HepG2 (cell line): ENCODE data around the gene HEY2. TPM values are rescaled to one million over a fixed set of nuclear protein-coding genes. Genes with fewer than 3 reads are reported as not detected.

Experiments
- ATAC-seq: fragments of 200-7000 bp; cut with Tn5 transposase; 3 replicates; pipeline ENCODE4 v1.9.1; 2020; ENCODE audit warnings: mild to moderate bottlenecking, moderate library complexity
- BruUV-seq: library from RNA; stranded (reverse); fragments of 400-500 nt; replicated peaks from 2 replicates; lab custom pipeline; 2021; lab: Mats Ljungman, UMichigan
- CTCF ChIA-PET: fragments of 300-600 bp; formaldehyde crosslinking; extraction: SDS; loops from one replicate; lab custom pipeline; 2021; ENCODE audit warnings: low total read pairs, inconsistent platforms, low intra/inter-chr PET ratio; lab: Yijun Ruan, JAX
- POLR2A ChIA-PET: fragments of 350-600 bp; sonication (Branson Sonifier 250); formaldehyde crosslinking; loops from one replicate; lab custom pipeline; 2020; ENCODE audit warnings: antibody characterized with exemption, inconsistent platforms; lab: Yijun Ruan, JAX
- DNase-seq: peaks from one replicate; pipeline ENCODE4 v3.0.0-alpha.2; 2015; ENCODE audit warnings: low spot score
- FAIRE-seq: peaks from 3 replicates; lab custom pipeline; 2011; peaks lifted over from hg19 to GRCh38; lab: Jason Lieb, UNC
- H2AFZ ChIP-seq: one replicate; pipeline ENCODE4 v1.6.1; 2011; ENCODE audit warnings: low read length, inconsistent platforms
- H3K27ac ChIP-seq: fragments of 300-600 bp; 3 replicates; pipeline ENCODE4 v1.8.0; 2011; ENCODE audit warnings: mixed run types, mild to moderate bottlenecking, mixed read lengths, low read length, inconsistent platforms; ENCODE audit not compliant: insufficient read depth; ENCODE audit errors: extremely low read length
- H3K27me3 ChIP-seq, 2 experiments: fragments of 200-600 bp in 1 of 2; 2 replicates in 1 of 2; 3 replicates in 1 of 2; pipeline versions ENCODE4 v1.6.0 to v1.8.0; 2011; ENCODE audit warnings: low read length in 2 of 2, mild to moderate bottlenecking in 2 of 2, moderate library complexity in 2 of 2, inconsistent platforms in 1 of 2; ENCODE audit not compliant: insufficient read depth in 2 of 2, control insufficient read depth in 1 of 2
- H3K36me3 ChIP-seq, 2 experiments: fragments of 200-600 bp in 1 of 2; replicated peaks in 1 of 2; 2 replicates in 1 of 2; 3 replicates in 1 of 2; pipeline versions ENCODE4 v1.5.1 to v1.8.0; 2011; ENCODE audit warnings: low read length in 2 of 2, inconsistent platforms in 1 of 2; ENCODE audit not compliant: insufficient read depth in 2 of 2, control insufficient read depth in 1 of 2
- H3K4me1 ChIP-seq: 2 replicates; pipeline ENCODE4 v1.5.1; 2012; ENCODE audit warnings: low read length, inconsistent platforms; ENCODE audit not compliant: insufficient read depth
- H3K4me2 ChIP-seq: 2 replicates; pipeline ENCODE4 v1.6.0; 2011; ENCODE audit warnings: low read depth, low read length, inconsistent platforms
- H3K4me3 ChIP-seq, 3 experiments: fragments of 200-600 bp in 1 of 3; sonication (generic), shearing (Covaris generic) in 1 of 3; replicated peaks in 1 of 3; 2 replicates each; pipeline ENCODE4 v1.5.1; 2011 to 2016; ENCODE audit warnings: low read length in 3 of 3, inconsistent platforms in 2 of 3, low read depth in 2 of 3, mild to moderate bottlenecking in 2 of 3, control low read depth in 1 of 3, mixed read lengths in 1 of 3; ENCODE audit not compliant: insufficient read depth in 1 of 3
- H3K79me2 ChIP-seq: one replicate; pipeline ENCODE4 v1.6.1; 2011; ENCODE audit warnings: low read length, inconsistent platforms; ENCODE audit not compliant: insufficient read depth
- H3K9ac ChIP-seq: 2 replicates; pipeline ENCODE4 v1.6.0; 2011; ENCODE audit warnings: mild to moderate bottlenecking, low read depth, low read length, inconsistent platforms; ENCODE audit not compliant: insufficient read depth
- H3K9me3 ChIP-seq: 2 replicates; pipeline ENCODE4 v1.5.1; 2012; ENCODE audit warnings: mild to moderate bottlenecking, low read length
- H4K20me1 ChIP-seq: 2 replicates; pipeline ENCODE4 v1.6.0; 2011; ENCODE audit warnings: inconsistent platforms, mild to moderate bottlenecking, low read length, moderate library complexity; ENCODE audit not compliant: insufficient read depth
- AGO2 ChIP-seq: fragments of 200-400 bp; formaldehyde crosslinking; optimal IDR thresholded peaks from 2 replicates; pipeline ENCODE3; 2017; ENCODE audit warnings: mild to moderate bottlenecking, low read depth, low read length, moderate library complexity
- GABPA ChIP-seq, 2 experiments: IDR thresholded peaks; 2 replicates each; pipeline ENCODE4 v1.6.1; 2011 to 2016; ENCODE audit warnings: low read depth in 2 of 2, low read length in 1 of 2, missing biosample characterization in 1 of 2, missing genetic modification characterization in 1 of 2
- GATA4 ChIP-seq: sonication (generic); IDR thresholded peaks from 2 replicates; pipeline ENCODE4 v1.6.1; 2016; ENCODE audit warnings: antibody characterized with exemption, low read depth, borderline replicate concordance
- GLI4 ChIP-seq: sonication (generic); formaldehyde crosslinking; IDR thresholded peaks from 2 replicates; pipeline ENCODE4 v1.5.1; 2020; ENCODE audit warnings: missing genetic modification reagents, mild to moderate bottlenecking, moderate library complexity, borderline replicate concordance
- MYNN ChIP-seq: sonication (generic); formaldehyde crosslinking; IDR thresholded peaks from 2 replicates; pipeline ENCODE4 v1.4.0; 2020; ENCODE audit warnings: mild to moderate bottlenecking, low read depth, missing genetic modification reagents
- PITX1 ChIP-seq: sonication (generic); formaldehyde crosslinking; IDR thresholded peaks from 2 replicates; pipeline ENCODE4 v1.5.1; 2020; ENCODE audit warnings: mild to moderate bottlenecking, missing genetic modification reagents
- RBAK ChIP-seq: sonication (generic); formaldehyde crosslinking; IDR thresholded peaks from 2 replicates; pipeline ENCODE4 v1.5.1; 2020; ENCODE audit warnings: mild to moderate bottlenecking, missing genetic modification reagents
- SP140L ChIP-seq: sonication (generic); formaldehyde crosslinking; IDR thresholded peaks from 2 replicates; pipeline ENCODE4 v1.4.0; 2020; ENCODE audit warnings: missing genetic modification reagents, borderline replicate concordance
- XBP1 ChIP-seq: sonication (generic); formaldehyde crosslinking; IDR thresholded peaks from 2 replicates; pipeline ENCODE4 v1.5.0; 2020; ENCODE audit warnings: missing genetic modification reagents
- ZHX2 ChIP-seq, 2 experiments: sonication (generic) in 1 of 2; formaldehyde crosslinking in 1 of 2; IDR thresholded peaks; 2 replicates each; pipeline versions ENCODE4 v1.6.1 to v1.9.0; 2014 to 2022; ENCODE audit warnings: antibody characterized with exemption in 1 of 2, borderline replicate concordance in 1 of 2, inconsistent platforms in 1 of 2, low read depth in 1 of 2, missing genetic modification reagents in 1 of 2
- ZNF225 ChIP-seq: sonication (generic); formaldehyde crosslinking; IDR thresholded peaks from 2 replicates; pipeline ENCODE4 v1.4.0; 2020; ENCODE audit warnings: mild to moderate bottlenecking, missing genetic modification reagents
- ZNF350 ChIP-seq: sonication (generic); formaldehyde crosslinking; IDR thresholded peaks from 2 replicates; pipeline ENCODE4 v1.4.0; 2020; ENCODE audit warnings: mild to moderate bottlenecking, low read depth, missing genetic modification reagents, borderline replicate concordance
- WGBS: methylation state at CpG from one replicate; pipeline ENCODE4 v1.1.6; 2017; ENCODE audit warnings: low lambda C conversion rate; 5-methylcytosine and 5-hydroxymethylcytosine counted together
- in situ Hi-C: cut with HindIII; loops from 2 replicates; pipeline ENCODE4 v1.10.0; 2017; ENCODE audit warnings: low pct_unique_long_range_greater_than_20kb; ENCODE audit not compliant: extremely low pct_ligation_motif_present
- intact Hi-C: fragments of 100-400 bp; cut with micrococcal nuclease; formaldehyde crosslinking; loops from one replicate; pipeline ENCODE4 v1.10.0; 2022; ENCODE audit not compliant: unreplicated experiment
- polyA plus RNA-seq, 8 experiments: library from polyadenylated mRNA; depleted of rRNA in 3 of 8; stranded (reverse) in 7 of 8; unstranded in 1 of 8; fragments of >200 nt; fragmentation: Illumina TruSeq in 4 of 8; extraction: Trizol in 4 of 8; gene quantifications; 2 replicates each; pipeline versions ENCODE4 v1.2.1 to v1.2.3, GENCODE V29; 2011 to 2016; ENCODE audit warnings: low read depth in 4 of 8, missing spikeins in 1 of 8, mixed read lengths in 1 of 8; ENCODE audit not compliant: insufficient read depth in 1 of 8
- total RNA-seq, 5 experiments: library from RNA; depleted of rRNA; stranded (reverse); fragments of >200 nt; fragmentation: Illumina TruSeq; extraction: Trizol; gene quantifications; 2 replicates each; pipeline ENCODE4 v1.2.3, GENCODE V29; 2016; ENCODE audit warnings: low read depth in 1 of 5

Gene HEY2
- total and polyA plus RNA-seq, 2 of the 13 experiments (the other 11 are each of a cell fraction or from before 2014, with no cell fraction given) = 0.04 TPM

GRCh38 chr6:125807293-125807692, 57.9 kb downstream of the HEY2 start:
- no peaks in the 10 kb centered on the region for H3K9me3 ChIP-seq
- H3K27me3 ChIP-seq = no peaks in the 10 kb centered on the region
- H3K4me3 ChIP-seq = no peak overlapping the region
- CTCF ChIA-PET = no interaction called here
- POLR2A ChIA-PET = interaction anchor here (0.7 kb wide), 1 partner anchor 17 kb away, joined by 3 read pairs; the partner anchor contains the start of gene NCOA7
- 96% methylated on average over 4 of the region's 4 CpGs for WGBS
- no TSS peak for BruUV-seq
- no peaks in the 10 kb centered on the region for H4K20me1 ChIP-seq
- ATAC-seq = no peak
- in situ Hi-C loops (no loop called here), intact Hi-C loops (no loop called here)
- H3K79me2 ChIP-seq = no peaks in the 10 kb centered on the region
- H3K4me1 ChIP-seq = peaks cover 7% of the 10 kb centered on the region
- H3K4me2 ChIP-seq = no peak overlapping the region
- no peak overlapping the region for H3K9ac ChIP-seq
- H2AFZ ChIP-seq = no peak overlapping the region
- no peak overlapping the region for H3K27ac ChIP-seq
- TF ChIP-seq GABPA (IDR thresholded peaks at IDR 0.05; ENCODE audit: low read depth, low read length) (no peak), GABPA (CRISPR knock-in tag; IDR thresholded peaks at IDR 0.05; ENCODE audit: low read depth) (no peak), GLI4 (CRISPR knock-in tag) (no peak), XBP1 (CRISPR knock-in tag) (no peak), AGO2 (no peak)
- DNase-seq = no peak
- H3K36me3 ChIP-seq = no peaks in the 10 kb centered on the region; a peak in 3 of 5 replicates
- FAIRE-seq = no peak

GRCh38 chr6:125808060-125808459, 58.6 kb downstream of the HEY2 start:
- in situ Hi-C loops = no loop called here
- intact Hi-C loops = no loop called here
- peak; percentile 35; the same call in 2 of the 3 replicates for ATAC-seq
- no peak for FAIRE-seq
- no TSS peak for BruUV-seq
- no peaks in the 10 kb centered on the region; a peak in 3 of 5 replicates for H3K36me3 ChIP-seq
- ChIA-PET POLR2A (no interaction called here), CTCF (no interaction called here)
- no peaks in the 10 kb centered on the region for H3K27me3 ChIP-seq
- WGBS = 97% methylated on average over 4 of the region's 4 CpGs
- no peaks in the 10 kb centered on the region for H3K79me2 ChIP-seq
- H3K4me1 ChIP-seq = peaks cover 7% of the 10 kb centered on the region
- no peak overlapping the region for H3K4me2 ChIP-seq
- no peak overlapping the region for H3K27ac ChIP-seq
- H3K9me3 ChIP-seq = no peaks in the 10 kb centered on the region
- H4K20me1 ChIP-seq = no peaks in the 10 kb centered on the region
- H3K4me3 ChIP-seq = no peak overlapping the region
- no peak overlapping the region for H3K9ac ChIP-seq
- no peak for DNase-seq
- no peak overlapping the region for H2AFZ ChIP-seq
- TF ChIP-seq MYNN (no peak), PITX1 (CRISPR knock-in tag) (no peak), ZNF225 (no peak), GATA4 (no peak), RBAK (CRISPR knock-in tag) (no peak), ZNF350 (CRISPR knock-in tag) (no peak), SP140L (CRISPR knock-in tag) (no peak), ZHX2 (IDR thresholded peaks at IDR 0.05; ENCODE audit: low read depth) (no peak), ZHX2 (CRISPR knock-in tag; IDR thresholded peaks at IDR 0.05; ENCODE audit: borderline replicate concordance) (no peak)
